NCI-H748 treated with DMSO at 0.1 percent for 48 hours (cell line): ENCODE results near the gene PCYT1A.
"Not testable (repeated sequence)": the region's sequence is repeated elsewhere in the genome, so short reads cannot be mapped to it uniquely, and the experiment has no call there.

ENCODE experiments used
- DNase-seq: peaks from one replicate; lab custom pipeline; 2025; lab: John Stamatoyannopoulos, UW

Gene PCYT1A

GRCh38 chr3:196214783-196215441, 72.6 kb downstream of the PCYT1A start:
- no peak for DNase-seq

GRCh38 chr3:196210673-196211556, 76.6 kb downstream of the PCYT1A start, which contains the start of gene ZDHHC19:
Gene ZDHHC19, minus strand, starts transcription at chr3:196211400. Its CDS starts 85 bp downstream, at chr3:196211315.
- DNase-seq = no peak

GRCh38 chr3:196209944-196210672, 77.4 kb downstream of the PCYT1A start:
- not testable (repeated sequence) for DNase-seq

GRCh38 chr3:196208942-196209695, 78.4 kb downstream of the PCYT1A start:
- no peak for DNase-seq

GRCh38 chr3:196207833-196208607, 79.5 kb downstream of the PCYT1A start:
- no peak for DNase-seq

GRCh38 chr3:196207159-196207832, 80.2 kb downstream of the PCYT1A start:
- DNase-seq = no peak

- not testable (repeated sequence) for DNase-seq
Measured at GRCh38 chr3:196205442-196206205, 81.9 kb downstream of the PCYT1A start.

GRCh38 chr3:196203846-196204245, 83.7 kb downstream of the PCYT1A start:
- no peak for DNase-seq

- DNase-seq = no peak
Measured at GRCh38 chr3:196202516-196202970, 85.0 kb downstream of the PCYT1A start.

GRCh38 chr3:196198771-196199753, 88.5 kb downstream of the PCYT1A start:
- no peak for DNase-seq

GRCh38 chr3:196198081-196198675, 89.3 kb downstream of the PCYT1A start:
- DNase-seq = no peak

- DNase-seq = no peak
Measured at GRCh38 chr3:196197524-196197923, 90.0 kb downstream of the PCYT1A start.

- DNase-seq = no peak
Measured at GRCh38 chr3:196195664-196196265, 91.8 kb downstream of the PCYT1A start.

GRCh38 chr3:196194542-196194915, 93.0 kb downstream of the PCYT1A start:
- DNase-seq = no peak

GRCh38 chr3:196193736-196194541, 93.6 kb downstream of the PCYT1A start:
- DNase-seq = no peak

- no peak for DNase-seq
Measured at GRCh38 chr3:196193133-196193735, 94.3 kb downstream of the PCYT1A start.
